ENCODE measurements around the gene MARK3.

The MARK3 gene

DNA sequence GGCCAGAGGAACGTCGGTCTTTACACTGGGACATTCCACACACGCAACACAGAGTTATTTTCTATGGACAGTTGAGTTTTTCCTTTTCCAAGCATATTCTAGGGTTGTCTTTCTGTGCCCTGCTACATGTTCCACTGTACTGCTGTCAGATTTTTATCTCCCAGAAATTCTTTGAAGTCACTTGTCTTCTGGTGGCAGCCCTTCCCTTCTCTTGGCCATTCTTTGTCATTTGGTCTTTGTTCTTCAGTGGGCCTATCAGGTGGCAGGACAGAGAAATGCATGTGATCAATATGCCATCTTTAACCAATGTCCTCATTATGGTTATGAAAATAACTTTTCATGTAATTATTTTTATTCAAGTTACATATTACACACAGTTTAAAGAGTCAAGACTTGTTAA lies 36.3 kb downstream of the MARK3 start:
- in situ Hi-C loops (cut with MboI; ENCODE audit: low sequenced_read_pairs) = no loop called here
- Histone ChIP-seq H3K36me3 (replicated peaks) (peaks cover 9% of the 10 kb centered on the region), H3K9me3 (no peaks in the 10 kb centered on the region), H3K27me3 (ENCODE audit: low read depth) (no peaks in the 10 kb centered on the region), H3K4me1 (no peaks in the 10 kb centered on the region), H3K4me3 (no peak overlapping the region)
- DNase-seq (ENCODE audit: low spot score in 2 of 2) = no peak

DNA sequence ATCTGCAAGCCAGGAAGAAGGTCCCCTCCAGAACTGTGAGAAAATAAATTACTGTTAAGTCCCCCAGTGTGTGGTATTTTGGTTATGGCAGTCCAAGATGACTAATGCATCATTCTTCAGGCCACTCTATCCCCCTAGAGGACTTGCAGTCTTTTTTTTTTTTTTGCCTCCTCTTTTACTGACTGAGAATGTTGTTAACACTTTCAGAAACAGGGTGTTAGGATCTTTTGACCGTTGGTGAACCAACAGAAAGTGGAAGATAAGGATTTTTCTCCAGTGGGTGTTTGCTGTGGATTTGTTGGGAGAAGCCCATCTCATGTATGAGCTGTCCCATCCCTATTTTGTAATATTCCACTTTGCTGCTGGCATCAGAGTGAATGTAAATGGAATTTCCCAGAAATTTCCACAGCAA lies 37.8 kb downstream of the MARK3 start:
- Histone ChIP-seq H3K4me3 (no peak overlapping the region), H3K36me3 (replicated peaks) (peaks cover 9% of the 10 kb centered on the region), H3K4me1 (peaks cover under 1% of the 10 kb centered on the region; the same call in 1 of the 2 replicates), H3K9me3 (no peaks in the 10 kb centered on the region), H3K27me3 (ENCODE audit: low read depth) (no peaks in the 10 kb centered on the region)
- in situ Hi-C loops (cut with MboI; ENCODE audit: low sequenced_read_pairs) = no loop called here
- no peak for DNase-seq (ENCODE audit: low spot score in 2 of 2)

DNA sequence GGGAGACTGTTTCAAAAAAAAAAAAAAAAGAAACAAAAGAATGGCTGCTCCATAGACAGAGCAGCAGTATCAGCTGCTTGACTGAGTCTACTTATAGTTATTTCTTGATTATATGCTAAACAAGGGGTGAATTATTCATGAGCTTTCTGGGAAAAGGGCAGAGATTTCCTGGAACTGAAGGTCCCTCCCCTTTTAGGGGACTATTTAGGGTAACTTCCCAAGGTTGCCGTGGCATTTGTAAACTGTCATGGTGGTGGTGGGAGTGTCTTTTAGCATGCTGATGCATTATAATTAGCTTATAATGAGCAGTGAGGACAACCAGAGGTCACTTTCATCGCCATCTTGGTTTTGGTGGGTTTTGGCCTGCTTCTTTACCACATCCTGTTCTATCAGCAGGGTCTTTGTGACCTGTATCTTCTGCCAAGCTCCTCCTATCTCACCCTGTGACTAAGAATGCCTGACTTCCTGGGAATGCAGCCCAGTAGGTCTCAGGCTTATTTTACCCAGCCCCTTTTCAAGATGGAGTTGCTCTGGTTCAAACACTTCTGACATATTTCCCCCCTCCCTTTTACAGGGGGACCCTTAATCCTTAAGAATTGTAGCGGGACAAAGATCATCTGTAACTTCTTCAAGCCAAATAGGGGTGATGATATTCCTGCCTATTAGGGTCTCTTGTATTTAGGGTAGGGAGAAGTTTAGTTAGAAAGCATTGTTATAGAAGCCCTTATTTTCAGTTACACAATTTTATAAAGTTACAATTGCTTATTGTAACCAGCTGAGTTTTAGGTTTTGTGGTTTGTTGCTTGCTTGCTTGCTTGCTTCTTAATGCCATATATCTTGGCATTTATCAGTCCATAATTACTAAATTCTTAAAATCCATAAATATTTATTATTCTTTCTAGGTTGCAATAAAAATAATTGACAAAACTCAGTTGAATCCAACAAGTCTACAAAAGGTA lies 42.5 kb downstream of the MARK3 start:
- Histone ChIP-seq H3K9me3 (no peaks in the 10 kb centered on the region), H3K4me1 (peaks cover 17% of the 10 kb centered on the region), H3K27me3 (ENCODE audit: low read depth) (no peaks in the 10 kb centered on the region), H3K36me3 (replicated peaks) (no peaks in the 10 kb centered on the region; the same call in none of the 2 replicates), H3K4me3 (no peak overlapping the region)
- DNase-seq (ENCODE audit: low spot score in 2 of 2) = no peak
- in situ Hi-C loops (cut with MboI; ENCODE audit: low sequenced_read_pairs) = no loop called here

DNA sequence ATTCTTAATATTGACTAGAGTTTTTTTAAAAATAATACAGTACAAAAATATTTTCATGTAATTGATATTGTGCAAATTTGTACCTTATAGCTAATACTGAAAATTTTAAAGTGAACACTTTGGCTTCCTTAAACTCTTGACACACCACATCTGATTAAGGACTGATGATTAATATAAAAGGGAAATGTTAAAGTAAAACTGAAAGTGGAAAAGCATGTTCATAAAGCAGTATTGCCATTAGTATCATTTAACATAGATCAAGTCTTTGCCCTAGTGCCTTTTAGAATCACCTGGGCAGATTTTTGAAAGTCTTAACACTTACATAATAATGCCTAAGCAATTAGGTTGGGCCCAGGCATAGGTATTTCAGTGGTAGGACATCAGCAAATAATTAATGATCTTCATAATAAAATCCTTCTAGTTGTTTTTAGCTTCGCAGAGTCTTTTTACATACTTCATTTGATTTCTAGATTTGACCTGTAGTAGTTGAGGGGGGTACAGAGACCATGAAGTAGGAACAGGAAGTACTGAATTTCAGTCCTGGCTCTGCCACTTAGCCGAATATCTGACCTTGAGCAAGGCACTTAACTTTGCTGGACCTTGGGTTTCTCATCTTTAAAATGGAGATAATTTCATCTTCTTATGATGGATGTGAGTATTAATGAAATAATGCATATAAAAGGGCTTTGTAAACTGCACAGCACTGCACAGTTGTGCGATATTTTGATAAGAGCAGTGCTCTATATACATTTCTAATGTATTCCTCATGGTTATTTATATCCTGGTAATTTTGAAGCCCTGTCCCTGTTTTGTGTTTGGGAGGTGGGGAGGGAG lies 43.7 kb downstream of the MARK3 start:
- Histone ChIP-seq H3K27me3 (ENCODE audit: low read depth) (no peaks in the 10 kb centered on the region), H3K4me1 (peaks cover 20% of the 10 kb centered on the region), H3K36me3 (replicated peaks) (peaks cover under 1% of the 10 kb centered on the region), H3K4me3 (no peak overlapping the region), H3K9me3 (no peaks in the 10 kb centered on the region)
- in situ Hi-C loops (cut with MboI; ENCODE audit: low sequenced_read_pairs) = no loop called here
- DNase-seq (ENCODE audit: low spot score in 2 of 2) = no peak

GRCh38 chr14:103430358-103430757 lies 45.1 kb downstream of the MARK3 start:
- H3K36me3 ChIP-seq (replicated peaks) = peaks cover 7% of the 10 kb centered on the region
- no peak for DNase-seq (ENCODE audit: low spot score in 2 of 2)
- H3K27me3 ChIP-seq (ENCODE audit: low read depth) = no peaks in the 10 kb centered on the region
- in situ Hi-C loops (cut with MboI; ENCODE audit: low sequenced_read_pairs) = no loop called here
- no peak overlapping the region for H3K4me3 ChIP-seq
- H3K4me1 ChIP-seq = peaks cover 20% of the 10 kb centered on the region
- H3K9me3 ChIP-seq = peaks cover 2% of the 10 kb centered on the region; the same call in 1 of the 2 replicates

DNA sequence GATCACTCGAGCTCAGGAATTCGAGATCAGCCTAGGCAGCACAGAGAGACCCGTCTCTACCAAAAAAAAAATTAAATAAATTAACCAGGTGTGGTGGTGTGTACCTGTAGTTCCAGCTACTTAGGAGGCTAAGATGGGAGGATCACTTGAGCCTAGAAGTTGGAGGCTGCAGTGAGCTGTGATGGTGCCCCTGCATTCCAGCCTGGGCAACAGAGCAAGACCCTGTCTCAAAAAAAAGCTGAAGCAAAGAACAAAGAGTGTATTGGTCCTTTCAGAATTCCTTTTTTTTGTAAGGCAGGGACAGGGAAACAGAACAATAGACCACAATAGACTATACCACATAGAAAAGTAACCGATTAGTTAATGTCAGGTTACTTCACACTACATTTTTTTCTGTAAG lies 47.4 kb downstream of the MARK3 start:
- Histone ChIP-seq H3K36me3 (replicated peaks) (peaks cover 7% of the 10 kb centered on the region), H3K4me1 (peaks cover 20% of the 10 kb centered on the region), H3K9me3 (peaks cover 2% of the 10 kb centered on the region; the same call in 1 of the 2 replicates), H3K27me3 (ENCODE audit: low read depth) (no peaks in the 10 kb centered on the region), H3K4me3 (no peak overlapping the region)
- peak; percentile 35 to 82 for DNase-seq (ENCODE audit: low spot score in 2 of 2)
- in situ Hi-C loops (cut with MboI; ENCODE audit: low sequenced_read_pairs) = no loop called here

DNA sequence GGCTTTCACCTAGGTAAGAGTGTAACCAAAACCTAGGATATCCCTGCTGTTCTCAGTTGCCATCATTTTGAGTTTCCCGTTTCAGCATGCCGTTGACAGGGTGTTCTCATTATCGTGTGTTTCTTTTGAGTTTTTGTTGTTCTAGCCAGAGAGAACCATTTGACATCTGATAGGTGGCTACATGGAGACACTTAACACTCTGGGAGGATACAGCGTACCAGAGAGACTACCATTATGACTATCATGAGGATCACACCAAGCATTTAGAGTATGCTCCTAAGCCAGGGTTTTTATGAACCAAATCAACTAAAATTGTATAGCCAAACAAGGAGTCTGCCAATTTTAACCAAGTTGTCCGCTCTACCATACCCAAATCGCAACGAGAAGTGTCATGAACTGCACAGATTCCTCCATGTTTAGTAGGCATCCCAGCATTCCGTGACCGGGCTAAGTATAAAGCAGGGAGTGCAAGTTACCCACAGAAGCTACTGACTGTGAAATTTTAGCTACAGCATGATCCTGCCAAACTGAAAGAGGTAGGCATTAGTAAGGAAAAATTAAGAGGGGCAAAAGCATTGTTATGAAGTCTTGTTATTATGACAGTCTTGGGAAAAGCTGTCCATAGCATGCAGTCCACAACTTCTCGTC lies 48.8 kb downstream of the MARK3 start:
- Histone ChIP-seq H3K9me3 (peaks cover 2% of the 10 kb centered on the region; the same call in 1 of the 2 replicates), H3K36me3 (replicated peaks) (peaks cover 7% of the 10 kb centered on the region), H3K4me1 (peaks cover 17% of the 10 kb centered on the region), H3K27me3 (ENCODE audit: low read depth) (no peaks in the 10 kb centered on the region), H3K4me3 (no peak overlapping the region)
- DNase-seq (ENCODE audit: low spot score in 2 of 2) = no peak
- in situ Hi-C loops (cut with MboI; ENCODE audit: low sequenced_read_pairs) = no loop called here

GRCh38 chr14:103434868-103435442 lies 49.7 kb downstream of the MARK3 start:
- Histone ChIP-seq H3K4me3 (no peak overlapping the region), H3K27me3 (ENCODE audit: low read depth) (no peaks in the 10 kb centered on the region), H3K4me1 (peaks cover 17% of the 10 kb centered on the region), H3K9me3 (peaks cover 2% of the 10 kb centered on the region; the same call in 1 of the 2 replicates), H3K36me3 (replicated peaks) (peaks cover 10% of the 10 kb centered on the region)
- no peak for DNase-seq (ENCODE audit: low spot score in 2 of 2)
- in situ Hi-C loops (cut with MboI; ENCODE audit: low sequenced_read_pairs) = no loop called here

DNA sequence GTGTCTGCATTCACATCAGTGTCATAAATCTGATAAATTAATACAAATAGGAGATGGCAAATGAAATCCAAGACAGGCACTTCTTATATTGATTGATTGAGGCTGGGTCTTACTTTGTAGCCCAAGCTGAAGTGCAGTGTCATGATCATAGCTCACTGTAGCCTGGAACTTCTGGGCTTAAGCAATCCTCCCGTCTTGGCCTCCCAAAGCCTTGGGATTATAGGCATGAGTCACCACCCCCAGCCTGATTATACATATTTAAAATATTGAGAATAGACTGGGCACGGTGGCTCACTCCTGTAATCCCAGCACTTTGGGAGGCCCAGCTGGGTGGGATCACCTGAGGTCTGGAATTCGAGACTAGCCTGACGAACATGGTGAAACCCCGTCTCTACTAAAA lies 51.3 kb downstream of the MARK3 start:
- no peak for DNase-seq (ENCODE audit: low spot score in 2 of 2)
- in situ Hi-C loops (cut with MboI; ENCODE audit: low sequenced_read_pairs) = no loop called here
- Histone ChIP-seq H3K4me1 (peaks cover 16% of the 10 kb centered on the region), H3K9me3 (peaks cover 2% of the 10 kb centered on the region; the same call in 1 of the 2 replicates), H3K27me3 (ENCODE audit: low read depth) (no peaks in the 10 kb centered on the region), H3K4me3 (no peak overlapping the region), H3K36me3 (replicated peaks) (peaks cover 11% of the 10 kb centered on the region)

GRCh38 chr14:103442288-103442687 lies 57.1 kb downstream of the MARK3 start:
- Histone ChIP-seq H3K4me3 (no peak overlapping the region), H3K4me1 (no peaks in the 10 kb centered on the region), H3K36me3 (replicated peaks) (peaks cover 8% of the 10 kb centered on the region; the same call in 1 of the 2 replicates), H3K27me3 (ENCODE audit: low read depth) (no peaks in the 10 kb centered on the region), H3K9me3 (no peaks in the 10 kb centered on the region)
- in situ Hi-C loops (cut with MboI; ENCODE audit: low sequenced_read_pairs) = no loop called here
- no peak for DNase-seq (ENCODE audit: low spot score in 2 of 2)

GRCh38 chr14:103443111-103443510 lies 57.9 kb downstream of the MARK3 start:
- H3K9me3 ChIP-seq = no peaks in the 10 kb centered on the region

GRCh38 chr14:103444837-103445524 lies 59.8 kb downstream of the MARK3 start:
- in situ Hi-C loops (cut with MboI; ENCODE audit: low sequenced_read_pairs) = no loop called here
- Histone ChIP-seq H3K4me3 (no peak overlapping the region), H3K4me1 (peaks cover 4% of the 10 kb centered on the region; the same call in 1 of the 2 replicates), H3K36me3 (replicated peaks) (peaks cover 6% of the 10 kb centered on the region; the same call in 1 of the 2 replicates), H3K9me3 (no peaks in the 10 kb centered on the region), H3K27me3 (ENCODE audit: low read depth) (no peaks in the 10 kb centered on the region)
- no peak for DNase-seq (ENCODE audit: low spot score in 2 of 2)

More at GRCh38 chr14:103443111-103443510, 57.9 kb downstream of the MARK3 start:
- no peaks in the 10 kb centered on the region for H3K4me1 ChIP-seq
- in situ Hi-C loops (cut with MboI; ENCODE audit: low sequenced_read_pairs) = no loop called here
- no peak for DNase-seq (ENCODE audit: low spot score in 2 of 2)
- H3K36me3 ChIP-seq (replicated peaks) = peaks cover 8% of the 10 kb centered on the region; the same call in 1 of the 2 replicates
- H3K27me3 ChIP-seq (ENCODE audit: low read depth) = no peaks in the 10 kb centered on the region
- H3K4me3 ChIP-seq = no peak overlapping the region

All from HAP-1 (cell line).